GM18867 (cell line): ENCODE results near the gene ANGPTL5.
"Not testable (repeated sequence)": the region's sequence is repeated elsewhere in the genome, so short reads cannot be mapped to it uniquely, and the experiment has no call there.

Experiments
- ATAC-seq: cut with Tn5 transposase; IDR thresholded peaks from one replicate; pipeline ENCODE4 v1.9.1; 2021; ENCODE audit warnings: mild to moderate bottlenecking, moderate library complexity; ENCODE audit not compliant: unreplicated experiment

The ANGPTL5 gene

GRCh38 chr11:101889767-101890166 is 26.6 kb downstream of the ANGPTL5 start:
- no peak for ATAC-seq

- no peak for ATAC-seq
Measured at GRCh38 chr11:101885631-101886030, 30.7 kb downstream of the ANGPTL5 start.

DNA sequence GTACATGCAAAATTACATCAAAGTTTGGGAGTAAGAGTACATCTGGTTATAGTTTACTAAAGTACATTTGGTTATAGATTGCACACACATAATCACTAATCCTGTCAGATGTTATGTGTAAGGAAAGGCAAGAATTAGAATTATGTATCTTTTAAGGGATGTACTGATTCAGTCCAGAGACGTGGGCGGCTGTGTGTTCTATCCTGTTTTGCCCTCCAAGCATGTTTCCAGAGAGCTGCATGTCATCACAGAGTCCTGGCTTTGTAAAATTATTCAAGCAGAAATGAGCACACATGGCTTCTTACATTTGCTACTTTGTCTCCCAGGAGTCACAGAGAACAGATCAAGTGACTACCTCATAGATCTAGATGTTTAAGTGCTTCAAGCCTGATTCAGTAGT is 34.7 kb downstream of the ANGPTL5 start:
- ATAC-seq, result no peak

DNA sequence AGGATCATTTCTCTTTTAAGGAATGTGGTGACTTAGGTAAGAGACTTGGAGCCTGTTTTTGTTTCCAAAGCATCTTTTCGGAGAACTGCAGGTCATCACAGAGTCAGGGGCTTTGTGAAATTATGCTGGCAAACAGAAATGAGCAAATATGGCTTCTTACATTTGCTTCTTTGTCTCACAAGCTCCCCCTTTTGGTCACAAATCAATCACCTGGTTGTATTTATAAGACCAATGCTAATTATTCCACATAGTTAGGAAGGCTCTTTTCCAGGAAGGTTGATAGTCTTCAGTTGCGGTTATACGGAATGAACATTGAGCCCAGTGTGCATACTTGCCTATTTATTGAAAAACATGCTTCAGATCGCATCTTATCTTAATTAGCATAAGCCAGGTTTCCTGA is 36.1 kb downstream of the ANGPTL5 start:
- peak; percentile 60 for ATAC-seq

DNA sequence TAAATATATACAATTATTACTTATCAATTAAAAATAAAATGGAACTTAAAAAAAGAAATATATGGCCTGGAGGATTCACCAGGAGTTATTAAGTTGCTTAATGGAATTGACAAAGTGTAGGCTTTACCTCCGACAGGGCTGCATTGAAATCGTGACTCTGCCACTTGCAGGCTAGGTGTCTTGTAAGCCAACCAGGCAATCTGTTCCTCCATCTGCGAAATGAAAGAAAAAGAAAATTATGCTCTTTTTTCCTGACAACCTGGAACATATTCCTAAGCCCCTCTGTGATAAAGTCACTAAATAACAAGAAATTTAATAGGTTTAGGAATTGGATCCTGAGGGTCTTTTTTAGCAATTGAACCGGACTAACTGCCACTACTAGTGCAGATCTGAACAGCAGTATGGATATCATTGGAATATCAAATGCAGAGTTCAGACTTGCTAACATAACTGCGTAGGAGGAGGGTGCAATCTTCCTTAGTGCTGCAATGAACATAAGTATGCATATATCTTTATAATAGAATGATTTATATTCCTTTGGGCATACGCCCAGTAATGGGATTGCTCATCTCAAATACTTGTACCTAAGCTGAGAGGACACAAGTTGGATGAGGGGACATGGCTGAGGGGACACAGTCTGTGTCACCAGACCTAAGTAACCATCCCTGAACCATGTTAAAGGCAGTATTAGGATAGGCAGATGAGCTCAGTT is 44.0 kb downstream of the ANGPTL5 start:
- ATAC-seq, result no peak

DNA sequence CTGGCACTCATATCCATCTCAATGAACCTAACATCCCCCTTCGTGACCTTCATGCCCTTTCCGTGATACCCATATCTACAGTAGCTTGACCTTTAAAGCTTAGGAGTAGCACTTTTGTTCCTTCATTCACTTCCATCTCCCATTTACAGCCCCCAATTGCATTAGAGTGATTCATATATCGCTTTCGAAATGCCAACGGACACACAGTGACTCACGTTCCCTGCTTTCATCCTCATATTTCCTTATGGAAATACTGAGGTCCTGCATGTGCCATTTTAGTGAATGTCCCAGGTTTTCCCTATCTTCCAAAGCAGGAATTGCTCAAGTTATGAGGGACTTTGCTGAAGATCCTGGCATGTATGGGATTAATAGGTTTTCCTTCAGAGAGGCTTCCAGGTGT is 45.8 kb downstream of the ANGPTL5 start:
- ATAC-seq, result no peak

GRCh38 chr11:101867951-101868350 is 48.4 kb downstream of the ANGPTL5 start:
- no peak for ATAC-seq

- ATAC-seq, result no peak
Measured at GRCh38 chr11:101866619-101867491, 49.5 kb downstream of the ANGPTL5 start.

- no peak for ATAC-seq
Measured at GRCh38 chr11:101864098-101864497, 52.2 kb downstream of the ANGPTL5 start.

DNA sequence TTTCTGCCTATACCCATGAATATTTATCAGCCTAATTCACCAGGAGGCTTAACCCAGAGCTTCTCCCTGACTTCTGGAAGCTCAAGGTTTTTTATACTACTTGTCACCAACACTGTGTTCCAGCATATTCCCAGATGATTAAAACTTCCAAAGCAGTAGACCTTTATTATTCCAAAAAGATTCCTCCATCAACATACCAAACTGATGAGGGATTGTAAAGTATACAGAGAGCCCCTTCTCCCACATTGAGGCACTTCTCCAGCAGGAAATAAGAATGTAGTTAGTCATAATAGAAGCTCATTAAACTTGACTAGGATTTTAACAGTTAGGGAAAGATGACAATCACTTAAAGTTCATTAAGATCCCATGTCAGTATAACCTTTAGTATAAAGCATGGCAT is 53.0 kb downstream of the ANGPTL5 start:
- ATAC-seq, result no peak

GRCh38 chr11:101862391-101863233 is 53.7 kb downstream of the ANGPTL5 start:
- ATAC-seq, result no peak

DNA sequence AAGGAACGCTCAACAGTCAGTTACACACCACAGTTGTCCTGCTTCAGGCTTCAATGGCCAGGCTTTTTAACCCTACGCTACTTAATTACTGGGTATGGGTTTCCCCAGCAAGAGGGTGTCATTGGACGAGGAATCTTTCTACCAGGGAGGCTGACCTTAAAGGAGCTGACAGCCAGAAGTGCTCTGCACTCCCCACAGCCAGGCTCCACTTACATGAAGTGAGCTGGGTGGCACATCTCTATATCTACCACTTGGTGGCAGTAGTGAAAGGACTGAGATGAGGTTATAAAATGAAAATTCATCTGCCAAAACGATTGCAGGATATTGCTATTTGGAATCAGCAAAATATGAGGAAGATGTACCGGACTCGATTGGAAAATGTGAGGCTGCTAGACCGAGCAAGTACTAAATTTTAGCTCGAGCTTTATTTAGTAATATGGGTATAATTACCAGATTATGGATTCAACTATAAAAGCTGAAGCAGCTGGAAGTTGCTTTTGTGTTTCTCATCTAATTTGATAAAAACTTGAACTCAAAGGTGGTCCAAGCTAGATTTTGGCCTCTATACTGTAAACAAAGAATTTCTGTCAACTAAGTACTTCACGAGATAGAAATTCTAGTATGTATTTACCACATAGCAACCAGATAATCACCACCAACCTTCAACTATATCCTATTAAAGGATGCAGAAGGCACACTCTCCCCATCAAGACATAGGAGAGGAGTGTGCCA is 55.5 kb downstream of the ANGPTL5 start:
- ATAC-seq, result peak; percentile 95

DNA sequence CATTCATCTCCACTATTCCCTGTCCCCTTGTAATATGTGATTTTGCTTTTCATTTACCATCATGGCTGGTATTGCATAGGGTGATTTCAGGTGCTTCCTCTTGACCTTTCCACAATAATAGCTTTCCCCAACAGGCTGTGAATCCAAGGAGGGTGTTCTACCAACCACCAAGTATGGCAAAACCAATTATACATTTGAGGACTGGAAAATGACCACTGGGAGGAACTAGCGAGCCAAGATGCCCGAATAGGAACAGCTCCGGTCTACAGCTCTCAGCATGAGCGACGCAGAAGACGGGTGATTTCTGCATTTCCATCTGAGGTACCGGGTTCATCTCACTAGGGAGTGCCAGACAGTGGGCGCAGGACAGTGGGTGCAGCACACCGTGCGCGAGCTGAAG is 64.1 kb downstream of the ANGPTL5 start:
- ATAC-seq, result not testable (repeated sequence)

- no peak for ATAC-seq
Measured at GRCh38 chr11:101848262-101848661, 68.1 kb downstream of the ANGPTL5 start.

GRCh38 chr11:101844608-101845007 is 71.7 kb downstream of the ANGPTL5 start:
- no peak for ATAC-seq

- ATAC-seq, result no peak
Measured at GRCh38 chr11:101840704-101841103, 75.6 kb downstream of the ANGPTL5 start.
